NCI-H69 (cell line): Measurements from ENCODE around the gene FAM221B.

Experiments
- DNase-seq: peaks from one replicate; lab custom pipeline; 2025; lab: John Stamatoyannopoulos, UW

The FAM221B gene

DNA sequence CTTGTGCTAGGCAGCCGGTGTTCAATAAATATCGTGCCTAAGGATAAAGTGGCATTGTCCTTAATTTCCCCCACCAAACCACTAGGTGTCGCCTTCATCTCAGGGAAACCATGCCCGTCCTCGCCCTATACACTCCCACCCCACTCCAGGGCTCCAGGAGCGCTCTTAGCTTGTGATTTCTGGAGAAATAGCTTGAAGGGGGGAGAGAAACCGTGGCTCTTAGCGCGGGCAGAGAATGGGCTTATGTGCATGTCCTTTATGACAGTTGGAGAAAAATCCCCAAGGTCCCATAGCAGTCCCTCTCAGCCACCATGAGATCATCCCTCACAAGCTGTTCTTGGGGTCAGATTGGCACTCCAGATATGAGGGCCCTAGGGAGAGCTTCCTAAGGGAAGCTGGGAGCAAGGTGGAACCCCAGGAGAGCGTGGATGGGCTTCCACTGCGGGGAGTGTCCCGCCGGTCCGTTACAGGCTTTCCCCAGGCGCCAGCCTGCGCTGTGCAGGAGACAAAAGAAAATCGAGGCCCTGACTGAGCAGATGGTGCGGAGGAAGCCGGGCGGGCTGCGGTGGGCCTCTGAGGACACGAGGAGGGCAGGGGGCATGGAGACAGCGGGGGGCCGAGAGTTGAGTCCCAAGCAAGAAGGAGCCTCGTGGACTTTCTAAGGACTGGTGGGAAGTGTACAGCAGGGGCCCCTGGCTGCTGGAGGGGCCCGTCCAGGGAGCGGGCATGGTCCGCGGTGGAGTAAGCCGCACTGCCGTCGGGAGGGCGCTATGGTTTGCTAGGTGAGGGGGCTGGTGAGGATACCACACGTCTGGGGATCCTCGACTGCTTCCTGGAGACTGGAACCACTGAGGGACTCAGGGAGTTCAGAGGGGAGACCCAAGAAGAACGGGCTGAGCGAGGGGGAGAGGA lies 37.9 kb downstream of the FAM221B start:
- peak; percentile 79 for DNase-seq

GRCh38 chr9:35790025-35790384 lies 38.5 kb downstream of the FAM221B start:
- no peak for DNase-seq

DNA sequence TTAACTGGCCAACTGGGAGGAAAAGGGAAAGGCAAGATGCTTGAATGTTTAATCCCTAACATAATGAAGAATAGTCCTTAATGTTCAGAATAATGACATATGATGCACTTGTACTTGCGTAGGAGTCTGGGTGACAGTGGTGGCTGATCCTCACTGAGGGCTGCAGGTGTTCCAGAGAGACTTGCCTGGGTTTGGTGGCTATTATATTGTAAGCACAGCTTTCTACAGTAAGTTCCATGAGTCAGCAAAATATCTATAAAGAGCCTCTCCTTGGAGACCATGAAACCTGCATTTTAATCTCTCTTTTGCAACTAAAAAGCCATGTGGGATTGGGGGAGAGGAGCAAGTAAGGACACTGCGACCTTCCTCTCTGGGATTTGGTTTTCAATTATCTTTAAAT lies 39.0 kb downstream of the FAM221B start:
- no peak for DNase-seq

DNA sequence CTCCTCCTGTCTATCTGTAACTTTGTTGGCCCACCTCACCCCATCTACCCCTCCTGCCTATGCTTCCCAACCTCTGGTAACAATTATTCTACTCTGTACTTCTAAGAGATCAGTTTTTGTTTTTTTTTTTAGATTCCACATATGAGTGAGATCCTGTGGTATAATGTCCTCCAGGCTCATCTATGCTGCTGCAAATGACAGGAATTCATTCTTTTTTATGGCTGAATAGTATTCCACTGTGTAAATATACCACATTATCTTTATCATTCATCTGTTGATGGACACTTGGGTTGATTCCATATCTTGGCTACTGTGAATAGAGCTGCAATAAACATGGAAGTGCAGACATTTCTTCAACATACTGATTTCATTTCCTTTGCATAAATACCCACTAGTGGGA lies 45.1 kb downstream of the FAM221B start:
- DNase-seq, result no peak

GRCh38 chr9:35781066-35781465 lies 47.5 kb downstream of the FAM221B start:
- DNase-seq, result peak; percentile 16

DNA sequence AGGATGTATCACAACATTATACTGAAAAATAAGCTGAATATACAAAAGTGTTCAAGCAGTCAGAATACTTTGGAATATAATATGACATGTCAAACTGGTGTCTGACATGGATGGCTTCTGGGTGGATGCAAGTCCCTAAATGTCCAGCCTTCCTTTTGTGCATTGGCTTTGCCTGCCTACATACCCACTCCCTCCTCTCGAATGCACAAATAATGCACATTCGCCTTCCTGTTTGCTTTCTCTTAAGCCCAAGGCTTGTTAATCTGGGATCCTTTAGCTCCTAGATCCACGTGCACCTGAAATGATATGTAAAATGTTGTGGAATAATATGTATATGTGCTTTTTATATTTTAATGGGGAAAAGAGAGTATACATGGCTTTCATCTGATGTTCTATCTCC lies 50.0 kb downstream of the FAM221B start:
- DNase-seq, result no peak

DNA sequence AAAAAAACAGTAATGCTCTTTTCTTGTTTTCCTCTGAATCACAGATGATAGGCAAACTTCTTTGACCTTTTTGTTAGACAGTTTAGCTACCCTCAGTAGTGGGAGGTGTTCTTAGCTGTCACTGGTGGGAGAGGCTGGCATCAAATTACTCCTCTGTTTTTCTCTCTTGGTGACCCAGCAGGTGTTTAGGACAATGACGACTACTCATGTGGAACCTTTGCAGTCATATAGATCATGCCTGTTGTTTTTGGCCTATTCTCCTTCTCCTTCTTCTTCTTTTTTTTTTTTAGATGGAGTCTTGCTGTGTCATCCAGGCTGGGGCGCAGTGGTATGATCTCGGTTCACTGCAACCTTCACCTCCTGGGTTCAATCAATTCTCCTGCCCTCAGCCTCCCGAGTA lies 52.5 kb downstream of the FAM221B start:
- peak; percentile 95 for DNase-seq

- DNase-seq, result peak; percentile 88
Observed at GRCh38 chr9:35774907-35775635, 53.5 kb downstream of the FAM221B start.

GRCh38 chr9:35771943-35772342 lies 56.6 kb downstream of the FAM221B start:
- DNase-seq, result peak; percentile 85

DNA sequence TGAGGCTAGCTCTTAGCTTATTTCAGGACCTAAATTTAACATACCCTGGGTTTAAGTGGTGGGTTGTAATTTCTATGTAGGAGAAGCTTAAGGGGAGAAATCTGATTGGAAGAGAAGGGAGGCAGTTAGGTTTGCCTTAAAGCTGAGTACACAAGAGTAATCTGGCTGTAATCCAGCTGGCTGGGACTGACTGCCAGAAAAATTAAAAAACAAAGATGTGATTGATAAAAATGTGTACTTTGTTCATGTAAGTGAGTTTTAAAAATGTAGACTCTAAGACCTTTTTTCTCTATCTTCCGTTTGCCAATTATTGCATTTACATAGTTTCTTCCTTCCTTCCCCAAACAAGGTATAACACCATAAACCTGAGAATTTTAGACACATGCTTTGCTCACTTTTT lies 57.0 kb downstream of the FAM221B start:
- DNase-seq, result peak; percentile 93

- peak; percentile 43 for DNase-seq
Observed at GRCh38 chr9:35771075-35771433, 57.5 kb downstream of the FAM221B start.

GRCh38 chr9:35769763-35770162 lies 58.8 kb downstream of the FAM221B start:
- no peak for DNase-seq

DNA sequence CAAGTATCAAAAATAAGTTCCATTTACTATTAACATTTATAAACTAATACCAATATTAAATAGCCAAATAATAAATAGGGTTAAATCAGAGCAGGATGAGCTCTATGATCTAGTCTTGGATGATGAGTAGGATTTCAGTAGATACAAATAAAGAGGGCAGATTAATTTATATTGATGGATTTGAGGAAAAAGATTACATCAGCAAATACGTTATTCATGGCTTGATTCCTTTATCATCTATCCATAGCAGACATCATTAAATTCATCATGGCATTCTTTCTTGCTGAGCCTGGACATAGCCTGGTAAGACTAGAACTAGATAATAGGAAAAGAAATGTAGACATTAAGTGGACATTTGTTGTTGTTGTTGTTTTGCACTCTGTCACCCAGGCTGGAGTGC lies 61.1 kb downstream of the FAM221B start:
- DNase-seq, result no peak

GRCh38 chr9:35766997-35767396 lies 61.5 kb downstream of the FAM221B start:
- no peak for DNase-seq
